HepG2 (cell line): ENCODE measurements around the gene HLA-B. TPM values are rescaled to one million over a fixed set of nuclear protein-coding genes. Genes with fewer than 3 reads are reported as not detected.

ENCODE experiments used
- ATAC-seq: fragments of 200-7000 bp; cut with Tn5 transposase; 3 replicates; pipeline ENCODE4 v1.9.1; 2020; ENCODE audit warnings: mild to moderate bottlenecking, moderate library complexity
- BruUV-seq: library from RNA; stranded (reverse); fragments of 400-500 nt; replicated peaks from 2 replicates; lab custom pipeline; 2021; lab: Mats Ljungman, UMichigan
- CTCF ChIA-PET: fragments of 300-600 bp; formaldehyde crosslinking; extraction: SDS; loops from one replicate; lab custom pipeline; 2021; ENCODE audit warnings: low total read pairs, inconsistent platforms, low intra/inter-chr PET ratio; lab: Yijun Ruan, JAX
- POLR2A ChIA-PET: fragments of 350-600 bp; sonication (Branson Sonifier 250); formaldehyde crosslinking; loops from one replicate; lab custom pipeline; 2020; ENCODE audit warnings: antibody characterized with exemption, inconsistent platforms; lab: Yijun Ruan, JAX
- DNase-seq: peaks from one replicate; pipeline ENCODE4 v3.0.0-alpha.2; 2015; ENCODE audit warnings: low spot score
- FAIRE-seq: peaks from 3 replicates; lab custom pipeline; 2011; peaks lifted over from hg19 to GRCh38; lab: Jason Lieb, UNC
- H2AFZ ChIP-seq: one replicate; pipeline ENCODE4 v1.6.1; 2011; ENCODE audit warnings: low read length, inconsistent platforms
- H3K27ac ChIP-seq: fragments of 300-600 bp; 3 replicates; pipeline ENCODE4 v1.8.0; 2011; ENCODE audit warnings: mixed run types, mild to moderate bottlenecking, mixed read lengths, low read length, inconsistent platforms; ENCODE audit not compliant: insufficient read depth; ENCODE audit errors: extremely low read length
- H3K27me3 ChIP-seq, 2 experiments: fragments of 200-600 bp in 1 of 2; 2 replicates in 1 of 2; 3 replicates in 1 of 2; pipeline versions ENCODE4 v1.6.0 to v1.8.0; 2011; ENCODE audit warnings: low read length in 2 of 2, mild to moderate bottlenecking in 2 of 2, moderate library complexity in 2 of 2, inconsistent platforms in 1 of 2; ENCODE audit not compliant: insufficient read depth in 2 of 2, control insufficient read depth in 1 of 2
- H3K36me3 ChIP-seq, 2 experiments: fragments of 200-600 bp in 1 of 2; replicated peaks in 1 of 2; 2 replicates in 1 of 2; 3 replicates in 1 of 2; pipeline versions ENCODE4 v1.5.1 to v1.8.0; 2011; ENCODE audit warnings: low read length in 2 of 2, inconsistent platforms in 1 of 2; ENCODE audit not compliant: insufficient read depth in 2 of 2, control insufficient read depth in 1 of 2
- H3K4me1 ChIP-seq: 2 replicates; pipeline ENCODE4 v1.5.1; 2012; ENCODE audit warnings: low read length, inconsistent platforms; ENCODE audit not compliant: insufficient read depth
- H3K4me2 ChIP-seq: 2 replicates; pipeline ENCODE4 v1.6.0; 2011; ENCODE audit warnings: low read depth, low read length, inconsistent platforms
- H3K4me3 ChIP-seq, 3 experiments: fragments of 200-600 bp in 1 of 3; sonication (generic), shearing (Covaris generic) in 1 of 3; replicated peaks in 1 of 3; 2 replicates each; pipeline ENCODE4 v1.5.1; 2011 to 2016; ENCODE audit warnings: low read length in 3 of 3, inconsistent platforms in 2 of 3, low read depth in 2 of 3, mild to moderate bottlenecking in 2 of 3, control low read depth in 1 of 3, mixed read lengths in 1 of 3; ENCODE audit not compliant: insufficient read depth in 1 of 3
- H3K79me2 ChIP-seq: one replicate; pipeline ENCODE4 v1.6.1; 2011; ENCODE audit warnings: low read length, inconsistent platforms; ENCODE audit not compliant: insufficient read depth
- H3K9ac ChIP-seq: 2 replicates; pipeline ENCODE4 v1.6.0; 2011; ENCODE audit warnings: mild to moderate bottlenecking, low read depth, low read length, inconsistent platforms; ENCODE audit not compliant: insufficient read depth
- H3K9me3 ChIP-seq: 2 replicates; pipeline ENCODE4 v1.5.1; 2012; ENCODE audit warnings: mild to moderate bottlenecking, low read length
- H4K20me1 ChIP-seq: 2 replicates; pipeline ENCODE4 v1.6.0; 2011; ENCODE audit warnings: inconsistent platforms, mild to moderate bottlenecking, low read length, moderate library complexity; ENCODE audit not compliant: insufficient read depth
- KLF13 ChIP-seq: sonication (generic); formaldehyde crosslinking; IDR thresholded peaks from 2 replicates; pipeline ENCODE4 v1.4.0; 2020; ENCODE audit warnings: mild to moderate bottlenecking, missing genetic modification reagents
- MAZ ChIP-seq, 2 experiments: sonication (generic) in 1 of 2; formaldehyde crosslinking in 1 of 2; IDR thresholded peaks; 2 replicates each; pipeline versions ENCODE4 v1.5.0 to v1.6.1; 2012 to 2020; ENCODE audit warnings: low read depth in 2 of 2, mild to moderate bottlenecking in 2 of 2, borderline replicate concordance in 1 of 2, improper control_type of control experiment in 1 of 2, low read length in 1 of 2, missing genetic modification reagents in 1 of 2, moderate library complexity in 1 of 2
- MEIS1 ChIP-seq: sonication (generic); formaldehyde crosslinking; IDR thresholded peaks from 2 replicates; pipeline ENCODE4 v1.9.0; 2021; ENCODE audit warnings: mild to moderate bottlenecking, missing genetic modification reagents, moderate library complexity, borderline replicate concordance
- PHF21A ChIP-seq: sonication (generic); formaldehyde crosslinking; IDR thresholded peaks from 2 replicates; pipeline ENCODE4 v1.5.0; 2020; ENCODE audit warnings: mild to moderate bottlenecking, missing genetic modification reagents
- PRDM10 ChIP-seq: sonication (generic); formaldehyde crosslinking; IDR thresholded peaks from 2 replicates; pipeline ENCODE4 v1.4.0; 2020; ENCODE audit warnings: low read depth, missing genetic modification reagents
- RORA ChIP-seq: sonication (generic); formaldehyde crosslinking; IDR thresholded peaks from 2 replicates; pipeline ENCODE4 v1.5.0; 2020; ENCODE audit warnings: mild to moderate bottlenecking, missing genetic modification reagents, moderate library complexity
- SOX13 ChIP-seq, 3 experiments: fragments of 450-650 bp in 1 of 3; sonication (generic) in 1 of 3; formaldehyde crosslinking in 1 of 3; IDR thresholded peaks in 2 of 3; conservative IDR thresholded peaks in 1 of 3; 2 replicates each; pipeline versions ENCODE4 v1.5.0 to v1.6.1; 2016 to 2020; ENCODE audit warnings: antibody characterized with exemption in 1 of 3, mild to moderate bottlenecking in 1 of 3, missing compliant biosample characterization in 1 of 3, missing genetic modification reagents in 1 of 3, moderate library complexity in 1 of 3
- TFE3 ChIP-seq: IDR thresholded peaks from 2 replicates; pipeline ENCODE4 v1.6.1; 2016
- TRAFD1 ChIP-seq: sonication (generic); formaldehyde crosslinking; IDR thresholded peaks from 2 replicates; pipeline ENCODE4 v1.5.1; 2020; ENCODE audit warnings: missing genetic modification reagents, mild to moderate bottlenecking, borderline replicate concordance
- ZKSCAN1 ChIP-seq: fragments of 150-350 bp; IDR thresholded peaks from 2 replicates; pipeline ENCODE4 v1.6.1; 2014; ENCODE audit warnings: low read length
- ZNF747 ChIP-seq: sonication (generic); formaldehyde crosslinking; IDR thresholded peaks from 2 replicates; pipeline ENCODE4 v1.8.1; 2023; ENCODE audit warnings: missing genetic modification reagents, mild to moderate bottlenecking, borderline replicate concordance
- ZNF761 ChIP-seq: sonication (generic); formaldehyde crosslinking; conservative IDR thresholded peaks from 2 replicates; pipeline ENCODE4 v1.4.0; 2020; ENCODE audit warnings: mild to moderate bottlenecking, missing genetic modification reagents
- ZNF768 ChIP-seq: sonication (generic); formaldehyde crosslinking; IDR thresholded peaks from 2 replicates; pipeline ENCODE4 v1.4.0; 2020; ENCODE audit warnings: missing genetic modification reagents
- WGBS: methylation state at CpG from one replicate; pipeline ENCODE4 v1.1.6; 2017; ENCODE audit warnings: low lambda C conversion rate; 5-methylcytosine and 5-hydroxymethylcytosine counted together
- in situ Hi-C: cut with HindIII; loops from 2 replicates; pipeline ENCODE4 v1.10.0; 2017; ENCODE audit warnings: low pct_unique_long_range_greater_than_20kb; ENCODE audit not compliant: extremely low pct_ligation_motif_present
- intact Hi-C: fragments of 100-400 bp; cut with micrococcal nuclease; formaldehyde crosslinking; loops from one replicate; pipeline ENCODE4 v1.10.0; 2022; ENCODE audit not compliant: unreplicated experiment
- polyA plus RNA-seq, 8 experiments: library from polyadenylated mRNA; depleted of rRNA in 3 of 8; stranded (reverse) in 7 of 8; unstranded in 1 of 8; fragments of >200 nt; fragmentation: Illumina TruSeq in 4 of 8; extraction: Trizol in 4 of 8; gene quantifications; 2 replicates each; pipeline versions ENCODE4 v1.2.1 to v1.2.3, GENCODE V29; 2011 to 2016; ENCODE audit warnings: low read depth in 4 of 8, missing spikeins in 1 of 8, mixed read lengths in 1 of 8; ENCODE audit not compliant: insufficient read depth in 1 of 8
- total RNA-seq, 5 experiments: library from RNA; depleted of rRNA; stranded (reverse); fragments of >200 nt; fragmentation: Illumina TruSeq; extraction: Trizol; gene quantifications; 2 replicates each; pipeline ENCODE4 v1.2.3, GENCODE V29; 2016; ENCODE audit warnings: low read depth in 1 of 5
- TF ChIP-seq, protein P1 (sequence below): sonication (generic); formaldehyde crosslinking; IDR thresholded peaks from 2 replicates; pipeline ENCODE4 v1.8.0; 2022; ENCODE audit warnings: missing genetic modification reagents, mild to moderate bottlenecking, moderate library complexity, borderline replicate concordance

Gene HLA-B
- total and polyA plus RNA-seq, 2 of the 13 experiments (the other 11 are each of a cell fraction or from before 2014, with no cell fraction given) = 35.3 to 88.9 TPM

DNA sequence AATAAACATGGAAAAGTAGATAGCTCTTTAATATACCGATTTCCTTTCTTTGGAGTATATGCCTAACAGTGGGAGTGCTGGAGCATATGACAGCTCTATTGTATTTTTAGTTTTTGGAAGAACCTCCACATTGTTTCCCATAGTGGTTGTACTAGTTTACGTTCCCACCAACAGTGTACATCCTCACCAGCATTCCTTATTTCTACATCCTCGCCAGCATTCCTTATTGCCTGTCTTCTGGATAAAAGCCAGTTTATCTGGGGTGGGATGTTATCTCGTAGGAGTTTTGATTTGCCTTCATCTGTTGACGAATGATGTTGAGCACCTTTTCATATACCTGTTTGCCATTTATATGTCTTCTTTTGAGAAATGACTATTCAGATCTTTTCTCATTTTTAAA is 49.0 kb upstream of the HLA-B start:
- DNase-seq (no peak), FAIRE-seq (peak; percentile 36), ATAC-seq (no peak)
- intact Hi-C loops = no loop called here
- Histone ChIP-seq H3K9ac (no peak overlapping the region), H3K4me2 (0 out of 2 replicates have a peak overlapping the region, but pooled peaks have one; percentile 38), H3K36me3 (peaks cover 5 to 7% of the 10 kb centered on the region in 2 experiments; a peak in 4 of 5 replicates), H3K79me2 (peaks cover 74% of the 10 kb centered on the region), H4K20me1 (peaks cover 31% of the 10 kb centered on the region; the same call in 1 of the 2 replicates), H3K27ac (no peak overlapping the region), H3K27me3 (no peaks in the 10 kb centered on the region; a peak in 1 of 5 replicates), H3K9me3 (no peaks in the 10 kb centered on the region), H3K4me3 (no peak overlapping the region), H3K4me1 (peaks cover 57% of the 10 kb centered on the region), H2AFZ (no peak overlapping the region)
- in situ Hi-C loops = no loop called here
- TF ChIP-seq ZNF768 (CRISPR knock-in tag) (no peak), TFE3 (CRISPR knock-in tag) (no peak), PRDM10 (CRISPR knock-in tag) (no peak), ZNF747 (no peak), MAZ (IDR thresholded peaks at IDR 0.05; ENCODE audit: borderline replicate concordance, low read depth, low read length) (no peak), MAZ (CRISPR knock-in tag; IDR thresholded peaks at IDR 0.05; ENCODE audit: low read depth) (no peak), MEIS1 (CRISPR knock-in tag) (no peak), PHF21A (CRISPR knock-in tag) (no peak), SOX13 (IDR thresholded peaks at IDR 0.05) (no peak), SOX13 (CRISPR knock-in tag; conservative IDR thresholded peaks at IDR 0.05 in 1 of 2, IDR thresholded peaks at IDR 0.05 in 1 of 2) (no peak), ZNF761 (CRISPR knock-in tag) (no peak), TRAFD1 (CRISPR knock-in tag) (no peak), ZKSCAN1 (no peak), RORA (CRISPR knock-in tag) (no peak), KLF13 (CRISPR knock-in tag) (no peak)
- TF ChIP-seq, protein P1, sequence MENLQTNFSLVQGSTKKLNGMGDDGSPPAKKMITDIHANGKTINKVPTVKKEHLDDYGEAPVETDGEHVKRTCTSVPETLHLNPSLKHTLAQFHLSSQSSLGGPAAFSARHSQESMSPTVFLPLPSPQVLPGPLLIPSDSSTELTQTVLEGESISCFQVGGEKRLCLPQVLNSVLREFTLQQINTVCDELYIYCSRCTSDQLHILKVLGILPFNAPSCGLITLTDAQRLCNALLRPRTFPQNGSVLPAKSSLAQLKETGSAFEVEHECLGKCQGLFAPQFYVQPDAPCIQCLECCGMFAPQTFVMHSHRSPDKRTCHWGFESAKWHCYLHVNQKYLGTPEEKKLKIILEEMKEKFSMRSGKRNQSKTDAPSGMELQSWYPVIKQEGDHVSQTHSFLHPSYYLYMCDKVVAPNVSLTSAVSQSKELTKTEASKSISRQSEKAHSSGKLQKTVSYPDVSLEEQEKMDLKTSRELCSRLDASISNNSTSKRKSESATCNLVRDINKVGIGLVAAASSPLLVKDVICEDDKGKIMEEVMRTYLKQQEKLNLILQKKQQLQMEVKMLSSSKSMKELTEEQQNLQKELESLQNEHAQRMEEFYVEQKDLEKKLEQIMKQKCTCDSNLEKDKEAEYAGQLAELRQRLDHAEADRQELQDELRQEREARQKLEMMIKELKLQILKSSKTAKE = no peak
- WGBS = 95% methylated on average over 5 of the region's 5 CpGs
- CTCF ChIA-PET = no interaction called here
- TSS peak; percentile 5 for BruUV-seq
- POLR2A ChIA-PET = no interaction called here
